HG03139 (cell line): ENCODE data around the gene WIPF2.

Experiments
- ATAC-seq: cut with Tn5 transposase; IDR thresholded peaks from one replicate; pipeline ENCODE4 v1.9.1; 2021; ENCODE audit not compliant: unreplicated experiment

The WIPF2 gene, protein sequence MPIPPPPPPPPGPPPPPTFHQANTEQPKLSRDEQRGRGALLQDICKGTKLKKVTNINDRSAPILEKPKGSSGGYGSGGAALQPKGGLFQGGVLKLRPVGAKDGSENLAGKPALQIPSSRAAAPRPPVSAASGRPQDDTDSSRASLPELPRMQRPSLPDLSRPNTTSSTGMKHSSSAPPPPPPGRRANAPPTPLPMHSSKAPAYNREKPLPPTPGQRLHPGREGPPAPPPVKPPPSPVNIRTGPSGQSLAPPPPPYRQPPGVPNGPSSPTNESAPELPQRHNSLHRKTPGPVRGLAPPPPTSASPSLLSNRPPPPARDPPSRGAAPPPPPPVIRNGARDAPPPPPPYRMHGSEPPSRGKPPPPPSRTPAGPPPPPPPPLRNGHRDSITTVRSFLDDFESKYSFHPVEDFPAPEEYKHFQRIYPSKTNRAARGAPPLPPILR

DNA sequence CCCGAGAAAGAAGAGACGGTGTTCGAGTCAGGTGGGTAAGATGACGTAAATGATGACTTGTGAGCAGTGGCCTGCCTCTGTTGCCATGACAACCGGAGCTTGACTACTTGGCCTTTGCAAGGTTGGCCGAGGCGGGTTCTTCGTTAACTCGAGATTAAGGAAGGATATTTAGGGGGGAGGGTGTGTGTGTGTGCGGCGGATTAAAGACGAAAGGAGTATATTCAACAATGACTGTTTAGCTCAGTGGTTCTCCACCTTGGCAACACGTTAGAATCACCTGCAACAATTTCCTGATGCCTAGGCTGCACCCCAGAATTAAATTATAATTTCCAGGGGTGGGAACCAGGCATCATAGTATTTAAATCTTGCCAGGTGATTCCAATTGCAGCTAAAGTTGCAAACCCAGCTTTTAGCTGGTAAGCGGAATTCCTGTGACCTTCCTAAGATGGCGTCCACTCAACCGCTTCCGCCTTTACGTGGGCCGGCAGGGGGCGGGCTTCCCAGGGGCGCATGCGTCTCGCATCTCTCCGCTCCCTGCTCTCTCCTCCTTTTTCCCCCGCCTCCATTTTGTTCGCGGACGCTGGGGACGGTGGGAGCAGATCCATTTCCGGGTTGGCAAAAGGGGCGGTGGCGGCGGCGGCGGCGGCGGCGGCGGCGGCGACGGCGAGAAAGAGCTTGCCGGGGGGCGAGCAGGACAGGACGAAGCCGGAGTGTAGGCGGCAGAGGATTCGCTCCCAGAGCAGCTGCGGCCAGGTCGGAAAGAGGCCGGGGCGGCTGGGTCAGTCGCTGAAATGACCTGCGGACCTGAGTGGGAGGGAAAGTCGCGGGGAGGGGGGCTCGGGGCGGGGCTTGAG is at the start of gene WIPF2:
WIPF2 (plus strand) TSS at position 565 of the 854 bp plus-strand sequence. CDS start 37,156 bp downstream, outside the sequence.
- peak; percentile 91 for ATAC-seq

DNA sequence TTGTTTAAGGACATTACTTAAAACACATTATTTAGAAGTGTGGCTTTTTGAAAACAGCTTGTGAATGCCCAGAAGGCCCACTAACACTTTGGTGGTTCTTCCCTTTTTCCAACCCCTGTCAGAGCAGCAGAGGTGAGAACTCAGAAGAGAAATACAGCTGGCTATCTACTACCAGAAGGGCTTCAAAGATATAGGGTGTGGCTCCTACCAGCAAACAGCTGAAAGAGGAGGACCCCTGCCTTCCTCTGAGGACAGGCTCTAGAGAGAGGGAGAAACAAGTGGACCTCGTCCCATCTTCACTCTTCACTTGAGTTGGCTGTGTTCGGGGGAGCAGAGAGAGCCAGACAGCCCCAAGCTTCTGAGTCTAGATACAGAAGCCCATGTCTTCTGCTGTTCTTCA is 48.8 kb upstream of the WIPF2 start:
- no peak for ATAC-seq

DNA sequence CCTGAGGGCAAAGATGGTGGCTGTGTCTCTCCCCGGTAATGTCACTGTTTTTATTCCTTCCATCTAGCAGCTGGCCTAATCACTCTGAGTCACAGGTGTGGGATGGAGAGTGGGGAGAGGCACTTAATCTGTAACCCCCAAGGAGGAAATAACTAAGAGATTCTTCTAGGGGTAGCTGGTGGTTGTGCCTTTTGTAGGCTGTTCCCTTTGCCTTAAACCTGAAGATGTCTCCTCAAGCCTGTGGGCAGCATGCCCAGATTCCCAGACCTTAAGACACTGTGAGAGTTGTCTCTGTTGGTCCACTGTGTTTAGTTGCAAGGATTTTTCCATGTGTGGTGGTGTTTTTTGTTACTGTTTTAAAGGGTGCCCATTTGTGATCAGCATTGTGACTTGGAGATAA is 47.4 kb upstream of the WIPF2 start:
- no peak for ATAC-seq

DNA sequence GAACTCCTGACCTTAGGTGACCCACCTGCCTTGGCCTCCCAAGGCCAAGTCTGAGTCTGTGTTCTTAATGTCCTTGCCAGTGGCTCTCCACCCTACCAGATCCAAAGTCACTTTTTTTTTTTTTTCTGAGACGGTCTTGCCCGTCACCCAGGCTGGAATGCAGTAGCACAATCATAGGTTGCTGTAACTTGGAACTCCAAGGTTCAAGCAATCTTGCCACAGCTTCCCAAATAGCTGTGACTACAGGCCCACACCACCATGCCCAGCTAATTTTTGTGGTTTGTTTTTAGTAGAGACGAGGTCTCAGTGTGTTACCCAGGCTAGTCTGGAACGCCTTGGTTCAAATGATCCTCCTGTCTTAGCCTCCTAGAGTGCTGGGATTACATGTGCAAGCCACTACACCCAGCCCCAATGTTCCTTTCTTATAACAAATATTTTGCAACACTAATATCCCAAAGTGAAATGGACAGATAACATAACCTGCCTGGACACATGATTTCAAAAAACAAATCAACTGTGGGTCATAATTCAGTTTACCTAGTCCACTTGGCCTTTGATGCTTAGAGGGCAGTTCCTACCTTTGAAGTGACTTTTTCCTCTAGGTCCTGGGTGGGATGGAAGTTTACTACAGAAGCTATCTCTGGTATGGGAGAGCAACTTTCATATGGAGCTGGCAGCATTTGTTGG is 45.9 kb upstream of the WIPF2 start:
- ATAC-seq, result no peak

DNA sequence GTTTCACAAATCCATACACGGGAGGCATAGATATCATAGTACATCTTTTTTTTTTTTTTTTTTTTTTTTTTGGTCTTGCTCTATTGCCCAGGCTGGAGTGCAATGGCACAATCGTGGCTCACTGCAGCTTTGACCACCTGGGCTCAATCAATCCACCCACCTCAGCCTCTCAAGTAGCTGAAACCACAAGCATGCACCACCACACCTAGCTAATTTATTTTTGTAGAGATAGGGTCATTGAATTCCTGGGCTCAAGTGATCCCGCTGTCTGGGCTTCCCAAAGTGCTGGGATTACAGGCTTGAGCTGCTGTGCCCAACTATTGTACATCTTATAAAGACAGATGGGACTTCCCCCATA is 45.3 kb upstream of the WIPF2 start:
- ATAC-seq, result no peak

DNA sequence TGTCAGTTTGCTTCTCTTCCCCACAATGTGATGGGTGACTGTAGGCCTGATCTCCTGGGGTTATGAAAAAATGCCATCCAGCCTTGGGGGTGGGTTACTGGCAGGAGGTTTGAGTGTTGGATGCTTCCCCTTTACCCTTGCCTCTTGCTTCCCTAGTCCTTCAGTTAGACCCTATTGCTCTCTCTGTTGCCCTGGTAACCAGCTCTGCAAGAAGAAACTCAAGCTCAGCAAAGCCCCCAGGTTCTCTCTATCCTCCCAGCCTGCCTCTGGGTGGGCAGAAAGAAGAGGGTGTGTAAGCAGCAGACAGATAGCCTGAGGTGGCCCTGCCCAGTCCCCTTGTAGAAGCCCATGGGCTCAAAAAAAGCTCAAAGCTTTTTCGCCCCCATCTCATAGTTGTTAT is 44.6 kb upstream of the WIPF2 start:
- no peak for ATAC-seq

DNA sequence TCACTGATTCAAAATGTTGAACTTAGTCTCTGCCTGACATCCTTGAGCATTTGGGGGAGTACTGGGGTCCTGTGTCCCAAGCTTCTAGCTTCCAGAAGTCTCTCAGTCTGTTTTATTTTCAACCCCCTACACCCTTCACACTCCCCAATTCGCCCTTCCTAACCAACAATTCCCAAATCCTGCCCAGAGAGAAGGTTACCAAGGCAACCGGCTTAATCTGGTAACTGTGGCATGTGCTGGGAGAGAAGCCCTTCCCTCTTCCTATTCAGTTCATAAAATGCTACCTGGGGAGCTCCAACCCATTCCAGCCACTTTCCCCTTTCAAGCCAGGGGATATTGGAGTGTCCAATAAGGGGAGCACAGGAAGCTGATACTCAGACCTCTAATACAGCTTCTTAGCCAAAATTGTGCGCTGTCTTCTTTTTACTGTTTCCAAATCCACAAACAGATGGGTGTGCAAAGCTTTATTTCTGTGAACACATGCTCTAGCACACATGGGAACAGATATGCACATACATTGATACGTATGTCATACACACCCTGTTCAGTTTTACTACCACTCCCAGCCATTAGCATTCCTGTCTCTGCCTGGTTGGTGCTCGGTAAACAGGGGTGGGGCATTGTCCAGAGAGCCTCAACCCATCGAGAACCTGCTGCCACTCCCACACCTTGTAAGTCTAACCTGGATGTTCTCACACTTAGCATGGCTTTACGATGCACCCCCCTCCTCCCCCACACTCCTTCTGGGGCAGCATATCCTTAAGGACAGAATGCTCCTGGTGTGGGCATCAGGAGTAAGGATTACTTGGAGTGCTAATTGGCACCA is 43.0 kb upstream of the WIPF2 start:
- no peak for ATAC-seq

DNA sequence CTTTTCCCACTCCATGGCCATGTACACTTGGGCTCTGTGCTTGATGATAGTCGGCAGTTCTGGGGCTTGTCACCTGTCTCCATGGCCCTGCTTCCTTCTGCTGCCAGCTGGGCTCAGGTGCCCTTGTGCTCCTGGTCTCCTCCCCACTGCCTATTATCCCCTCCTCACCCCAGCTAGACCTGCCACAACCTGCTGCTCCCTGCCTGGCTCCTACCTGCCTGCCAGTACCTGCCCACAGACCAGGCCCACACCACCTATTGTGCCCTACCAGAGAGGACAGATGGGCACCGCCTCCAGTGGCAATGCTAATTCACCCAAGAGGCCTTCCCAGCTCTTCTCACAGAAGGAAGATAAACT is 42.4 kb upstream of the WIPF2 start:
- no peak for ATAC-seq

DNA sequence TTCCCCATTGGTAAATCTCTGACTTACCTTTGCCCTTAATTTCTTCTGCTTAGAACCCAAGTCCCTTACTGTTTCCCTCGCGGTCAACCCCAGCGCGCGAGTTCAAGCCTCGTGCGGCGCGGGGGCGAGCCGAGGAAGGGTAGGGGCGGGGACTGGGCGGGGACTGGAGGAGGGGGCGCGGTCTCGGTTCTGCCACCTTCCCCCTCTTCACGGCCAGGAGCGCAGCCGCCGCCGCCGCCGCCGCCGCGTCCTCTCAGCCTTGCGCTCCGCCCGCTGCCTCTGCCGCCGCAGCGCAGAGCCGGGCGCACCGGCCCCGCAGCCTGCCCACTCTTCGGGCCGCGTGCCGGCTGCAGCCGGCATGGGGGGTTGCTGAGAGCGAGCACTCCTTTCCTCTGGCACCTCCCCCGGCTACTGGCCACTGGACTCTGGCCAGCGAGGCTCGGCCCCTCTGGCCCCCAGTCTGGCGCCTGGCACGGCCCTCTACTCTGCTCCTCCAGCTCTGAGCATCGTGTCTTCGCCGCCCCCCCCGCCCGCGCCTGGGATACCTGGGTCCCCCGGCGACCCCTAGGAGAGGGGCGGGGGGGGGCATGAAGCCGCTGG is 41.7 kb upstream of the WIPF2 start, which contains the start of gene RAPGEFL1:
RAPGEFL1 (plus strand) TSS at position 196 of the 600 bp plus-strand sequence; CDS start at position 588, 392 bp downstream.
- ATAC-seq, result no peak

DNA sequence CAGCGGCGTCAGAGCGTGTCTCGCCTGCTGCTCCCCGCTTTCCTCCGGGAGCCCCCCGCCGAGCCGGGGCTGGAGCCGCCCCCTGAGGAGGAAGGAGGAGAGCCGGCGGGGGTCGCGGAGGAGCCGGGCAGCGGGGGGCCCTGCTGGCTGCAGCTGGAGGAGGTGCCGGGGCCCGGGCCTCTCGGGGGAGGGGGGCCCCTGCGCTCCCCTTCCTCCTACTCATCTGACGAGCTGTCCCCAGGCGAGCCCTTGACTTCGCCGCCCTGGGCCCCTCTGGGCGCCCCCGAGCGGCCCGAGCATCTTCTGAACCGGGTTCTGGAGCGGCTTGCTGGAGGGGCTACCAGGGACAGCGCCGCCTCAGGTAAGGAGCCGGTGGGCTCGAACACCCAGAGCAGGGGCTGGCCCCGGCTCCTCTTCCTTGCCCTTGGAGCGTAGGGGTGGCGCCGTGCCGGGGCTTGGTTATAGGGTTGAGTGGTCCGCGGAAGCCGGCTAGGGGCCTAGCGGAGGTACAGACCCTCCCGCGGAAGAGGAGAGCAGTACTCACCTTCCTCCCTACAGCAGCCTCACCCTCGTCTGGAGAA is 41.0 kb upstream of the WIPF2 start:
- ATAC-seq, result no peak

DNA sequence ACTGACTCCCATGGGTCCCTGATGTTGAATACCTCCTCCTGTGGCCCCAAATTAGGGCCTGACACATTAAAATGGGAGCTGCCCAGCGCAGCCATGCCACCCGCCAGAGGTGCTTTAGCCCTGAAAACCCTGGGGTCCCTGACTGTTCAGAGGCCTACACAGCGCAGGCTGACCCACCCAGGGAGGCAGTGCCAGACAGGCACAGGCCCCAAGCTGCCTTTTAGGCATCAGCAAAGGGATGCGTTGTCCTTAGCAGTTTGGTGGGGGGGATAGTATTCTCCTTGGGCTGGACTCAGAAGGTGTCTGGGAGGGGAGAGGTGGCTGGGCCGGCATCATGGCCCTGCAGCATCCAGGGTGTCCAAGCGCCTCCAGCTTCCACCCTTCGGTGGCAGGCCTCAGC is 40.4 kb upstream of the WIPF2 start:
- no peak for ATAC-seq

DNA sequence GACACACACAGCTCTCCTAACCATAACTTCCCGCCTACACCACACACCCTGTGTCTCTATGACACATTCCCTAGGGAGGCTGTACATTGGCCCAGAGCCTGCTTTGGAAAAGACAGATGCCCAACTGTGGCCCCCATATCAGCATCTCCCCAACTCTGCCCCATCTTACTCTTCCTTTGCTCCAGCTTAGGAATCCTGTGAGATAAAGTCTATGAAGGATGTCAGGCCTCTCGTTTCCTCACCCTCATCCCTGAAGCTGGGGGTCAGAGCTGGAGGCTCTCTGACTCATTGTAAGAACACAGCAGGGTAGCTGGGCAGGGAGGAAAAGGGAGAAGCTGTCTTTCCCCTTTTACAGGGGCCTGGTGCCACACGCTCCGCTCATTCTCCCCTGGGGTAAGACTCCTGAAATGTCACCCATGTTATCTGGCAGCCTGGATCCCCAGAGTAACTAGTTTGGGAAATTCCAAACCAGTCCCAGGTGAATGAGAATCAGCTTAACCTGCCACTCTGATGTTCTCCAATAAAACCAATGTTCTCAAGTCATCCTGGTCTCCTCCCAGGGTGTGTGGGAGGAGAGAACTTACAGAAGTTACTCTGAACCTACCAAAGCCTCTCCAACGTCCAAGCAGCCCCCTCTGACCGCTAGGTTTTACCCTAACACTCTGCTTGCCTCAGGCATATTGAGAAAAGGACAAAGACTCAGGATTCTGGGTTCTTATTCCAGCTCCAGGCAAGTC is 39.0 kb upstream of the WIPF2 start:
- ATAC-seq, result no peak

DNA sequence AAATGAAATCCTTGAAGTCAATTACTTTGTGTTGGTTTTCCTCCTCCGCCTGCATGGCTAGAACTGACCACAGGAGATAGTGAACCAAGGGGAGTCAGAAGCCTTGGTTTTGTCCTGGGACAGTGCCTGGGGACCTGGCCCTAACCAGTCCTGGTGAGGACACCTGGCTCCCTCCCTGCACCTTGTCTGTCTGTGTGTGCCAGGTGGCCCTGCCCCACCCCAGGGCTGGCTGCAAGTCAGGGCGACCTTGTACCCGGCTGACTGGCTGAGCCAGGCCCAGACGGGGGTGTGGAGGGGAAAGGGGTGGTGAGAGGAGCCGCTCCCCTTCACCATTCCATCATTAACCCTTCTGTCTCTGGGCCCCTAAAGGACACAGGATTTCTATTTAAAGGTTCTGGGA is 38.4 kb upstream of the WIPF2 start:
- ATAC-seq, result no peak

DNA sequence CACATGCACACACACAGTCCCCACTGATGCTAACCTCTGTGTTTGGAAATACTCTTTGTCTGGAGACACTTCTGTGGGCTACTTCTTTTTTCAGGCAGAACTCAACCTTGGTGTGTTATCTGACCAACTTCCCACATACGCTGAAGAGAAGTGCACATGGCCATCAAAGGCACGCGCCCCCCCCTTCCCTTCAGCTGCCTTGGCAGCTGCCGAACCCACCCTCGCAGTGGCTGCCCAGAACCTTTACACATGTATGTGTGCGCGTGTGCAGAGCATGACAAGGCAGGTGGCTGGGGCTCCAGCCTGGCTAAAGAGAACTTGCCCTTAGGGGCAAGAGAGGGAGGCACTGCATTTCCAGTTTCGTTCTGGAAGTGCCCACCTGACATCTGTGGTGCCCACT is 37.9 kb upstream of the WIPF2 start:
- no peak for ATAC-seq

DNA sequence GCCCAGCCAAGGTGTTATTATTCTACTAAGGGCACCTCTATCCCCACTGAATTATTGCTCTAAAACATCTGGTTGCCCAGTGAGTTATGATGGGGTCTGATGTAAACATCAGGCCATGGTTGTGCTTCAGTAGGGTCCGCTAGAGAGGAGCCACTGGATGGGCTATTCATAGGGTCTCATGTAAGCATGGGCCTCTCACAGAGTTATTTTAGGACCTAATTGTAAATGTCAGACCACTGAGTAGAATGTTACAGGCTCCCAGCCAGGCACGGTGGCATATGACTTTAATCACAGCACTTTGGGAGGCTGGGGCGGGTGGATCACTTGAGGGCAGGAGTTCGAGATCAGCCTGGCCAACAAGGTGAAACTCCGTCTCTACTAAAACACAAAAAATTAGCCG is 36.5 kb upstream of the WIPF2 start:
- ATAC-seq, result no peak

DNA sequence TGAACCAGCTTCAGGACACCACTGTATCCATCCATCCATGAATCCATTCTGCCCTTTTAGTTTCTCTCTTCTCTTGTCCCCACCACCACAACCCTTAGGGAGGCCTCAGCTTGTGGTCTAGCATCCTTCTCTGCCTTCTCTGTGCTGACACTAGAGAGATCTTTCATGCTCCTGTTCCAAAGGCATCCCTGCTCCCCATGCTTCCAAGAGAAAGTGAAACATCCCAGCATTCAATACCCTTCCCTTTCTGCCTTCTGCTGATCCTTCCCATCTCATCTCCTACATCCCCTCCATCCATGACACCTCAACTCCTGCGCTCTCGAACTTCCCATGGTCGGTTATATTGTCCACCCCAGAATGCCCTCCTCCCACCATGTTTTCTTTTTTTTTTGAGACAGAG is 31.9 kb upstream of the WIPF2 start:
- ATAC-seq, result no peak

DNA sequence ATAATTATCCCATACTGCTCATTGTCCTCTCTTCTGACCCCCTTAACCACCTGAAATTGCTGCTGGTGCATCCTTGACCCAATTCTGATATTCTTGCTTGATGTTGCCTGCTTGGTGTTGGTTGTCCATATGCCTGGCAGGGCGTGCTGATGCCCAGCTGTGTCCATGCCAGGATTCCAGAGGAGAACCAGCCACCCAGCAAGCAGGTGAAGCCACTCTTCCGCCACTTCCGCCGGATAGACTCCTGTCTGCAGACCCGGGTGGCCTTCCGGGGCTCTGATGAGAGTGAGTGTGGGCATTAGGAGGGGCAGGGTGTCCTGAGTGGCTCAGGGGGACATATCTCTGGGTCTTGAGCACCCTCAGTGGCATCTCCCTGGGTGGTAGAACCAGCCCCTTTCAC is 30.4 kb upstream of the WIPF2 start:
- no peak for ATAC-seq

DNA sequence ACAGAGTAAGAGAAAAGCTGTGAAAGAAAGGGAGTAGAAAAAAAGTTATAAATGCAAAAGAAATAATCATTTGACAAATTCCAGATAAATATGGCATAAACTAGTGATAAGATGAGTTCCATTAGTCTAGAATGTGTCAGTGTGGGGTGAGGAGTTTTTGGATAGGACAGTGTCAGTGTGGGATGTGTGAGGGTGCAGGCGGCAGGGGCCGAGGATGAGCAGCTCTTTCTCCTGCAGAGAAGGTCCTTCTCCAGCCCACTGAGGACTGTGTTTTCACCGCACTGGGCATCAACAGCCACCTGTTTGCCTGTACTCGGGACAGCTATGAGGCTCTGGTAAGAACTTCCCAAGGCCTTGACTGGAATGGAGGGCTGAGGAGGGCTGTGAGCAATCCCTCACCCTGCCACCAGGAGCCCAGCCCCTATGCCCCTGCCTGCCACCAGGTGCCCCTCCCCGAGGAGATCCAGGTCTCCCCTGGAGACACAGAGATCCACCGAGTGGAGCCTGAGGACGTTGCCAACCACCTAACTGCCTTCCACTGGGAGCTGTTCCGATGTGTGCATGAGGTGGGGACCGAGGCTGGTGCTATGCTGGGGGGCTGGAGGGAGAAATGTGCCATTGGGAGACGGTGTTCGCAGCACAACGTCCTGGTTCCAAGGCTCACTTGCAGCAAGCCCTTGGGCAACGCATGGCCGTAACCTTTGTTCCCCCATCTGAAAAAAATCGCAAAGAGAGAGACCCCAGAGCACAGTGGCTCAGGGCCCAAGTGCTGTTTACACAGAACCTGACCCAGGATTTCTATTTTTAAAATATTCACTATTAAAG is 28.7 kb upstream of the WIPF2 start:
- no peak for ATAC-seq
